Stimulated activated CD4-positive, alpha-beta T cell treated with anti-CD3 and anti-CD28 coated beads, Interleukin-15, amount 100 ng/mL, for 48 hours (primary cell): ENCODE measurements around the gene NTNG1.

ENCODE experiments used
- DNase-seq, 2 donors: peaks; one replicate each; pipeline ENCODE4 v3.0.0-alpha.2; 2020; ENCODE audit warnings: low read depth in 2 of 2

The NTNG1 gene

GRCh38 chr1:107451715-107452114 is 310.9 kb downstream of the NTNG1 start:
- no peak for DNase-seq

DNA sequence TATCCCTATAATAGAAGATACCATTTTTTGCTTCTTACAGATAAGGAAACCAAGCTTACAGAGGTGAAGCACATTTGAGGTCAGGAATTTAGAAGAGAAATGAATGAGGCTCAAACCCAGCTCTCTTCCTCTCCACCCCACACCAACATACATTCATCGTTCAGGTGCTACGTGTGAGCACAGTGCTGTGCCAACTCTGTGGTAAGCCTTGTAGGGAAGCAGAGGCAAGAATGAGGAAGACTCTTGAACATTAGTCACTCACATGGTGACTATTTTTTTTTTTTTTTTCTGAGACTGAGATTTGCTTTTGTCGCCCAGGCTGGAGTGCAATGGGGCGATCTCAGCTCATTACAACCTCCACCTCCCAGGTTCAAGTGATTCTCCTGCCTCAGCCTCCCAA is 314.0 kb downstream of the NTNG1 start:
- DNase-seq = no peak

GRCh38 chr1:107457989-107458388 is 317.1 kb downstream of the NTNG1 start:
- no peak for DNase-seq

DNA sequence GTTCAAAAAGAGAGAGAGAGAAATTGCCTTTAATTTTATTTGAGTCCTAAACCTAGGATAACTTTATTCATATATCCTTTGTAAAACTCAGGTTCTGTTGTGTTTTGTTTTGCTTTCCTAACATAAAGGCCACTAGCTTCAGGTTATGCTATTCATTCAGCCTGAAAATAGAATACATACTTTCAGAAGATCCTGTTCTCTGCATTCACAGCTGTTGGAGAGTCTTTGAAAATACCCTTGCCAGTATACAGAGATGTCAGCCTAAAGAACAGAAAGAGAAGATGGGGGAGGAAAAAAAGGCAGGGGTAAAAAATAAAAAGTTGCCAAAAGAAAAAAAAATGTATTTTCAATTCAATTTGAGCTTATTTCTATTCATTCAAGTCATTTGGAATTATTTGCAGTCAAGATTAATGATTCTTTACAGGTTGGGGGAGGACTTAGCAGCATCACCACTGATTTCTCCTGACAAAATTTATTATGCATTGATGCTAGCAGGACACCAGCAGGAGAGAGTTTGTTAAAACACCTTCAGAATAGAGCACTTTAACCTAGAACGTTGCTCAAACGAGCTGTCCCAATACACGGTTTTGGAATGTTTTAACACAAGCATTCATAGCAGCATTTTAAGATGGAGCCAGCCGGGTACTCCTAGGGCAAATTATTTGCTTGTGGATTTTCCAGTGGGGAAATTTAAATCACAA is 318.5 kb downstream of the NTNG1 start:
- DNase-seq = no peak

- DNase-seq = no peak
Observed at GRCh38 chr1:107460035-107460434, 319.2 kb downstream of the NTNG1 start.

- DNase-seq = no peak
Observed at GRCh38 chr1:107464827-107465226, 324.0 kb downstream of the NTNG1 start.

- DNase-seq = no peak
Observed at GRCh38 chr1:107467286-107467685, 326.4 kb downstream of the NTNG1 start.

- DNase-seq = no peak
Observed at GRCh38 chr1:107467811-107468210, 327.0 kb downstream of the NTNG1 start.

- no peak for DNase-seq
Observed at GRCh38 chr1:107473065-107473464, 332.2 kb downstream of the NTNG1 start.

GRCh38 chr1:107474877-107475612 is 334.2 kb downstream of the NTNG1 start:
- no peak for DNase-seq

DNA sequence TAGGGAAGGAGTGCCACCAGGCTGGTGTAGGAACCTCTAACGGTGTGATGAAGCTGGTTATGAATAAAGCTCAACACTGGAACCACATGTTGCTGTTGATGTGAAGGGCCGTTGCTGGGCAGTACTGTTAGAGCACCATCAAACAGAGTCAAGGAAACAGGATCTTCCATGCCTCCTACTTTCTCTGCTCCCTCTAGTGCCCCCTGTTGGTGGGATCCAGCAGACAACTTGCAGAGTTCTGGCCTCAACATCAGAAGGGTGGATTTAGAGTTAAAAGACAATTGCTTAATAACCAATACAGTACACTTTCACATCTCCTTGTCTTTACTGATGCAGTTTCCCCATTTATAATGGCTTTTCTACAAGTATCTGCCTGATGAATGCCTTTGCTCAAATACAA is 336.4 kb downstream of the NTNG1 start:
- peak in 1 of 2 donors; percentile 2 for DNase-seq

DNA sequence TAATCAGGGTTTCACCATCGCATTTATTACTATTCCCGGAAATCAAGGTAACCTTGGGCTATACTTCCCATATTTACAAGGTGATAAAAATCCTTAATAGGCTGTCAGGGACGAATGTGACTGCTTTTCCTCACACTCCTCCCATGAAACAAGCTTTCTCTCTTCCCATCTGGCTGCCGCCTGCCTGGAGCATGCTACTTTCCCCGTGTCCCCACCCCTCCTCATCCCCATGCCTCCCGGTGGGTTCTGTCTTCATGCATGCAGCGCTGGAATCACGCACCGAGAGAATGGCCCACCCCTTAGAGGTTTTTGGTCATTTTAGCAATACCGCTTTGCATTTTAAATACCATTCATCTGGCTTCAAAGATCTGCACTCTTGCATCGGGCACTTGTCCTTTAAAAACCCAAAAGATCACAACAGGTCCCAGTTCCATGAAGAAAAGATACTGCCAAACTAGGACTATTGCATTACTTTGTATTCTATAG is 339.1 kb downstream of the NTNG1 start:
- no peak for DNase-seq

GRCh38 chr1:107480548-107481415 is 339.9 kb downstream of the NTNG1 start:
- DNase-seq = no peak

GRCh38 chr1:107481756-107482384 is 341.0 kb downstream of the NTNG1 start:
- DNase-seq = no peak

DNA sequence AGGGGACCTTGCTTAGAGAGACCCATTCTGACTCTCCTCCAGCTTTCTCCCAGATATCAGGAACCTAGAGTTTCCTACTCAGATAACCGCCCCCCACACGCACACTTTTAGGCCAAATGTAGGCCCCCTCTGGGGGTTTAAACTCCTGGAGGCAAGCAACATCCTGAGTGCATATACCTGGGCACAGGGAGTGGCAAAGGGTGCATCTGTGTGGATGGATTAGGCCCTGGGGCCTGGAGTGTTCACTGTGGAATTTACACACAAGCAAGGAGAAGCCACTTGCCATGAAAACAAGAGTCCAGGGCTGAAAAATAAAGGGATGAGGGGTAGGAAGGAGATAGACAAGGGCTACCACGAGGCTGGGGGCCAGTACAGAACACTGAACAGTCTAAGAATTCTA is 343.1 kb downstream of the NTNG1 start:
- DNase-seq = no peak

DNA sequence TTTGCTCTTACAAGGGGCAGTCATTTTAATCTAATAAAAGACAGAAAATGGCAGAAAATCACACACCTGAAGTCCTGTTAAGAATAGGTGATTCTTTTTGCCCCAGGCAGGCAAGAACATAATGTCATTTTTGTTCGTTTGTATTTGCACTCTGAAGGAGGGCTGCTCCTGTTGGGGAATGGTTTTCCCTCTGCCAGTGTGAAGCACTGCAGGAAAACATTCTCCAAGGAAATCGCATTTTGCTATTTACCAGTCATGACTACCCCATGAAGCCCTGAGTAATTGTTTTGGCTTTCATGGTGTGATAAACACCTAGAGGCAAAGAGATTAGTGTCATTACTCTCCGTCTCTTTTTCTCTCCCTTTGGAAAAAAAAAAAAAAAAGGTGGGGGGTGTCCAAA is 345.5 kb downstream of the NTNG1 start:
- DNase-seq = no peak

- DNase-seq = no peak
Observed at GRCh38 chr1:107487506-107487905, 346.7 kb downstream of the NTNG1 start.

DNA sequence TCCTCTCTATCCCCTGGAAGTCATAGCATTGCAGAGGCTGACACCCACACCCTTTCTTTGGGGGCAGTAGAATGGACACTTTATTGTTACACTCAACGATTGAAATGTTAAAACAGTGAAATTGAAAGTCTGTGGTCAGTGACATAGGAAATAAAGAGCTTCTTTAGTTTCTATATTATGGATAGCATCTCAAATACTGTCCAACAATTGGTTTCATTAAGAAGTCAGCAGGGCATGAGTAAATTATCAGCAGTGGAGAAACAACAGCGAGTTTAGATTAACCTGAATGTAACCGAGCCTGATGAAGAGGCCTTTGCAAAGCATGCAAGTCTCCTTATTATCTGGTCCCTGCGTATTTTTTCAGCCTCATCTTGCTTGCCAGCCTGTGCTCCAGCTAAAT is 350.7 kb downstream of the NTNG1 start:
- DNase-seq = no peak

DNA sequence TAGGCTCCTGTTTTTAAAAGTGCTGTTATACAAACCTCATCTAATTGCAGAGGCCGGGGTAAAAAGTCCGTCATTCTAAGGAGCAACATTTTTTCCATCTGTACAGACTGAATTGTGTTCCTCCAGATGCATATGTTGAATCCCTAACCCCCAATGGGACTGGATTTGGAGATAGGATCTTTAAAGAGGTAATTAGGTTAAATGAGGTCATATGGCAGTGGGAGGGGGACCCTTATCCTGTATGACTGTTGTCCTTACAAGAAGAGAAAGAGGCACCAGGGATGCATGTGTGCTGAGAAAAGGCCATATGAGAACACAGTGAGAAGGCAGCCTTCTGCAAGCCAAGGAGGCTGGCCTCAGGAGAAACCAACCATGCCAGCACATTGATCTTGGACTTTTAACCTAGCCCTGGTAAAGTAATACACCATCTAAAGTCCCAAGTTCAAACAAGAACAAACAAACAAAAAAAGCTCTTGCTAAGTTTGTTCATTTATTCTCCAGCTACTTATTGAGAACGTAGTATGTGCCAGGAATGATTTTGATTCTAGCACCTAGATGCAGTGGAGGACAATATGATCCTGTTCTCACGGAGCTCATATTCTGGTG is 352.4 kb downstream of the NTNG1 start:
- DNase-seq = no peak

- DNase-seq = no peak
Observed at GRCh38 chr1:107494061-107494460, 353.2 kb downstream of the NTNG1 start.

- no peak for DNase-seq
Observed at GRCh38 chr1:107496002-107496401, 355.2 kb downstream of the NTNG1 start.
